Ascending aorta (tissue), 2 donors: Measurements from ENCODE around the gene BAIAP2L1. TPM values are rescaled to one million over a fixed set of nuclear protein-coding genes. Genes with fewer than 3 reads are reported as not detected.

ENCODE experiments used
- DNase-seq, 2 donors: peaks; one replicate each; pipeline ENCODE4 v3.0.0-alpha.2; 2019; ENCODE audit warnings: low spot score in 2 of 2
- H3K27ac ChIP-seq, 2 donors: fragments of 200-600 bp; sonication (generic); one replicate each; pipeline ENCODE4 v1.5.1; 2016 to 2017; ENCODE audit warnings: mild to moderate bottlenecking in 1 of 2
- H3K27me3 ChIP-seq: fragments of 200-600 bp; sonication (generic); one replicate; pipeline ENCODE4 v1.5.1; 2017
- H3K36me3 ChIP-seq, 2 donors: fragments of 200-600 bp; sonication (generic); one replicate each; pipeline ENCODE4 v1.5.1; 2016
- H3K4me1 ChIP-seq, 2 donors: fragments of 200-600 bp; sonication (generic); one replicate each; pipeline ENCODE4 v1.5.1; 2016 to 2017; ENCODE audit warnings: mild to moderate bottlenecking in 1 of 2
- H3K4me3 ChIP-seq, 2 donors: fragments of 200-600 bp; sonication (generic); one replicate each; pipeline ENCODE4 v1.5.1; 2016 to 2017; ENCODE audit warnings: mild to moderate bottlenecking in 1 of 2
- H3K9me3 ChIP-seq, 2 donors: fragments of 200-600 bp; sonication (generic); one replicate each; pipeline ENCODE4 v1.5.1; 2016
- intact Hi-C: fragments of 100-400 bp; cut with DNase I; formaldehyde crosslinking; loops from one replicate; pipeline ENCODE4 v1.15.1; 2023
- total RNA-seq: library from RNA; depleted of rRNA; stranded (reverse); fragments of >200 nt; gene quantifications from one replicate; pipeline ENCODE4 v1.1.0, GENCODE V29; 2016
- TF ChIP-seq, protein P1 (sequence below), 3 experiments: fragments of 200-600 bp in 2 of 3; fragments of 450-650 bp in 1 of 3; sonication (generic) in 2 of 3; IDR thresholded peaks; one replicate each; pipeline ENCODE4 v1.5.1; 2016 to 2019; ENCODE audit warnings: antibody characterized with exemption in 3 of 3, mild to moderate bottlenecking in 1 of 3, moderate library complexity in 1 of 3

The BAIAP2L1 gene
- total RNA-seq, 1 donor from 2014 or later, result 2.8 TPM

DNA sequence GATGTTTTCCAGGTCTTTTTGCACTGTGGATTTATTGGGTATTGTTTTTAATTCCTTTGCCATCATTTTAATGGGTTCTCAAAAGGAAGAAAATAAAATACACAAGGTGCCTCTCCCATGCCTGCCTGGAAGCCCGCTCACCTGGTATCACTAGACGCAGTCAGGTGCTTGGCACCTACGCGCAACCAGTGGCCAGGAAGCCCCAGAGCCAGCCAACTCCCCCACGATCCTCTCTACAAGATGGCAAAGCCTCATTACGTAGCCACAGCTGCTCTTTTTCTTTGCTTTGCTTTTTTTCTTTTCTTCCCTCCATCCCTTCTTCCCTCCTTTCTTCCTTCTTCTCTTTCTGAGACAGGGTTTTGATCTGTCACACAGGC lies 34.3 kb downstream of the BAIAP2L1 start:
- DNase-seq, result no peak
- H3K27ac ChIP-seq, result no peak overlapping the region
- no peaks in the 10 kb centered on the region for H3K9me3 ChIP-seq
- intact Hi-C loops, result no loop called here
- H3K27me3 ChIP-seq, result no peaks in the 10 kb centered on the region
- TF ChIP-seq, protein P1, sequence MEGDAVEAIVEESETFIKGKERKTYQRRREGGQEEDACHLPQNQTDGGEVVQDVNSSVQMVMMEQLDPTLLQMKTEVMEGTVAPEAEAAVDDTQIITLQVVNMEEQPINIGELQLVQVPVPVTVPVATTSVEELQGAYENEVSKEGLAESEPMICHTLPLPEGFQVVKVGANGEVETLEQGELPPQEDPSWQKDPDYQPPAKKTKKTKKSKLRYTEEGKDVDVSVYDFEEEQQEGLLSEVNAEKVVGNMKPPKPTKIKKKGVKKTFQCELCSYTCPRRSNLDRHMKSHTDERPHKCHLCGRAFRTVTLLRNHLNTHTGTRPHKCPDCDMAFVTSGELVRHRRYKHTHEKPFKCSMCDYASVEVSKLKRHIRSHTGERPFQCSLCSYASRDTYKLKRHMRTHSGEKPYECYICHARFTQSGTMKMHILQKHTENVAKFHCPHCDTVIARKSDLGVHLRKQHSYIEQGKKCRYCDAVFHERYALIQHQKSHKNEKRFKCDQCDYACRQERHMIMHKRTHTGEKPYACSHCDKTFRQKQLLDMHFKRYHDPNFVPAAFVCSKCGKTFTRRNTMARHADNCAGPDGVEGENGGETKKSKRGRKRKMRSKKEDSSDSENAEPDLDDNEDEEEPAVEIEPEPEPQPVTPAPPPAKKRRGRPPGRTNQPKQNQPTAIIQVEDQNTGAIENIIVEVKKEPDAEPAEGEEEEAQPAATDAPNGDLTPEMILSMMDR (IDR thresholded peaks at IDR 0.05), result no peak
- no peak overlapping the region for H3K4me3 ChIP-seq
- no peaks in the 10 kb centered on the region for H3K36me3 ChIP-seq
- no peaks in the 10 kb centered on the region for H3K4me1 ChIP-seq

DNA sequence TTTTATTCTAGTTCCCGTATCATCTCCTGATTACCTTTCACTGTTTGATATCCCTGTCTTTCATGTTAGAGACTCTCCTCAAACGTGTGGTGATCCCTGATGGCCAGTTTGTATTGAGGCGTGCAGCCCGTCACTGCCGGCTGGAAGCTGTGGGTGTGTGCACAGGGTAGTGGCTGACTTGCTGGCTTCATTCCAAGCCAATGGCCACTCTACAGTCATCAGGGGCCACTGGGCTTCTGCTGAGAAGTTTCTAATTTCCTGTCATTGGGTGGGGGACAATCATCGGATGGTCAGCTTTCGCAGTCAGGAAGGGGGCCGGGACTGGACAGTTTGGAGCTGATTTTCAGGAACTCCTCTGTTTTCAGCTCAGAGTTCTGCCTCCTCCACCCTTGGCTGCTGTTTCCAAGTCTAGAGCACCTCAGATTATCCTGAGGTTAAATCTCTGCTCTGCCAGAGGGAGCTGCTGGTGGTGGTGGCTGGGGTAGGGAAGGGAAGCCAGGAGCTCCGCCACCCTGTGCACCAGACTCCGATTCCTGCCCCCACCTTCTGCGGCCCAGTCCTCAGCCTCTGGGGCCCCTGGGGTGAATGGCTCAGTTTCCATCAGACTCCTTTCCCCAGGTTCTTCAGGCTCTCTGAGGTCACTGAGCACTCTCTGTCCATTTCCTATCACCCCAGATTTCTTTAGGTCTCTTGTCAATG lies 34.9 kb downstream of the BAIAP2L1 start:
- Histone ChIP-seq H3K4me1 (no peaks in the 10 kb centered on the region), H3K36me3 (no peaks in the 10 kb centered on the region), H3K27me3 (no peaks in the 10 kb centered on the region), H3K4me3 (no peak overlapping the region), H3K27ac (no peak overlapping the region), H3K9me3 (no peaks in the 10 kb centered on the region)
- TF ChIP-seq, protein P1 (IDR thresholded peaks at IDR 0.05), result no peak
- DNase-seq, result no peak
- intact Hi-C loops, result no loop called here

DNA sequence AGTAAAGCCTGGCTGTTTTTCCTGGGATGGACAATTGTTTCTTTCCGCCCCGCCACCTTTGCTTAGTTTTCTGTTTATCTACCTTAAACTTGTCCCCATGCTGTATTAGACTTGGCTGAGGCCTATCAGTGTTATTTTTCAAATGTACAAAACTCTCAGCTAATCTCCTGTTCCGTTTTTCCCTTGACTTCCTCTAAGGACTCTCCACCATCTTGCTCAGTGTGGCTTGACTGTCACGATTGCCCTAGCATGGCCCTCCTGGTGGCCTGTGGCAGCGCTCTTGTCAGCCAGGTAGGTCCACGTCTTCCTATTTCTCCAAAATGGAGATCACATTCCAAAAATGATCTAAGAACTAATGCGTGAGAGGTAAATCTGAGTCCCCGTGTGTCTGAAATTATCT lies 36.7 kb downstream of the BAIAP2L1 start:
- Histone ChIP-seq H3K9me3 (no peaks in the 10 kb centered on the region), H3K27ac (no peak overlapping the region), H3K27me3 (no peaks in the 10 kb centered on the region), H3K4me3 (no peak overlapping the region), H3K4me1 (no peaks in the 10 kb centered on the region), H3K36me3 (no peaks in the 10 kb centered on the region)
- no peak for DNase-seq
- intact Hi-C loops, result no loop called here
- TF ChIP-seq, protein P1 (IDR thresholded peaks at IDR 0.05), result no peak

DNA sequence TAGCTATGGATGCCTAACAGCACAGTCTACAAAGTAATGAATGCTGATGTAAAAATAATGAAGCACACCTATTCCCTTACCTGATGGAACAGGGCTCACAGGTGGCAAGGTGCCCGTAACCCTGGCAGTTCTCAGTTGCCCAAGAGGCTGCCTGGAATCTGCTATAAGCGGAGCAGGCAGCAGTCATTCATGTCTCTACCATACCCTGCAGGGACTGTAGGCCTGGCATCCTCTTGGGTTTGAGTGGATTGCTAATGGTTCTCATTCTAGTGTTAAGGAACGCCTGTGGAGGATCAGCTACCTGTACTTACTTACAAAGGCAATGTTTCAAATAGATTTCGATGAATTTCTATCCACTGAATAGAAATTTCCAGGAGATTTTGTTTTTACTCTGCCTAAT lies 38.4 kb downstream of the BAIAP2L1 start:
- DNase-seq, result no peak

DNA sequence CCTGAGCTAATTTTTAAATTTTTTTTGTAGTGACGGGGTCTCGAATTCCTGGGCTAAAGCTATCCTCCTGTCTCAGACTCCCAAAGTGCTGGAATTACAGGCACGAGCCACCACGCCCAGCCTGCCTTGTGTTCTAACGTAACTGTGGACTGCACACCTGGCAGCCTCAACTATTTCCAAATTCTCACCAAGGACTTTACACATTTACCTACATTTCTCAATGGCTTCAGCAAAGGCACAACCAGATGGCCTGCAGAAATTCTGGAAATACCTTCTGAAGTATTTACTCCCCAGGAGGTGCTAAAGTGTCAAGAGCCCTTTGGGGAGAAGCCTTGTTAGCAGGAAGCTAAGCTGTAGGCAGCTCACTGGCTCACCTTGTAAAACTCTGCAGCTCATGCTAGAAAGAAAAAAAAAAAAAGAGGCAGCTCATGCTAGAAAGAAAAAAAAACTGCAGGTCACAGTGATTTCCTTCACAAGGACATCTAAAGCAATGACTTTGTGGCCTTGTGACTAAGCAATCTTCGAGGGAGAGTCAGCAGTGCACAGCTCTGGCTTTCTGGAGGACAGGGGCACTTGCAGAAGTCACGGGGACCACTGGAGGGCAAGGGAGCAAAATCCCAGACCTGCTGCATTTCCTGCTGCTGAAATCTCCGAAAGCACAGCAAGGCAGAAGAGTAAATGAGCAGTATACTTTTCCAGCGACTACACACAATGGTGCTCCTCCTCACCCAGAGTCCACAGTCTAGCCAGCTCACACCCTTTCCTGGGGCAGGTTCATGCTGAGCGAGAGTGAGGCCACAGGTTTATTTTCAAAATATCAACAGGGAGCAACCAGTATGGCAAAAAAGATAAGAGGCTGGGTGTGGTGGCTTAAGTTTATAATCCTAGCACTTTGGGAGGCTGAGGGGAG lies 40.4 kb downstream of the BAIAP2L1 start:
- Histone ChIP-seq H3K27me3 (no peaks in the 10 kb centered on the region), H3K4me1 (no peaks in the 10 kb centered on the region), H3K4me3 (no peak overlapping the region), H3K36me3 (no peaks in the 10 kb centered on the region), H3K27ac (no peak overlapping the region), H3K9me3 (no peaks in the 10 kb centered on the region)
- TF ChIP-seq, protein P1 (IDR thresholded peaks at IDR 0.05), result no peak
- intact Hi-C loops, result no loop called here
- DNase-seq, result no peak

More for the DNA sequence above, 38.4 kb downstream of the BAIAP2L1 start:
- Histone ChIP-seq H3K4me1 (no peaks in the 10 kb centered on the region), H3K27ac (no peak overlapping the region), H3K36me3 (no peaks in the 10 kb centered on the region), H3K9me3 (no peaks in the 10 kb centered on the region), H3K27me3 (no peaks in the 10 kb centered on the region), H3K4me3 (no peak overlapping the region)
- TF ChIP-seq, protein P1 (IDR thresholded peaks at IDR 0.05), result no peak
- intact Hi-C loops, result no loop called here
